WI38 (cell line): ENCODE measurements around the gene MLLT6.

ENCODE experiments used
- H3K4me3 ChIP-seq: 2 replicates; pipeline ENCODE4 v1.5.1; 2011; ENCODE audit warnings: low read depth, mild to moderate bottlenecking, control low read depth, low read length
- TF ChIP-seq, protein P1 (sequence below): IDR thresholded peaks from 2 replicates; pipeline ENCODE4 v1.5.1; 2012; ENCODE audit warnings: low read depth, mild to moderate bottlenecking, control low read depth, low read length

Gene MLLT6

DNA sequence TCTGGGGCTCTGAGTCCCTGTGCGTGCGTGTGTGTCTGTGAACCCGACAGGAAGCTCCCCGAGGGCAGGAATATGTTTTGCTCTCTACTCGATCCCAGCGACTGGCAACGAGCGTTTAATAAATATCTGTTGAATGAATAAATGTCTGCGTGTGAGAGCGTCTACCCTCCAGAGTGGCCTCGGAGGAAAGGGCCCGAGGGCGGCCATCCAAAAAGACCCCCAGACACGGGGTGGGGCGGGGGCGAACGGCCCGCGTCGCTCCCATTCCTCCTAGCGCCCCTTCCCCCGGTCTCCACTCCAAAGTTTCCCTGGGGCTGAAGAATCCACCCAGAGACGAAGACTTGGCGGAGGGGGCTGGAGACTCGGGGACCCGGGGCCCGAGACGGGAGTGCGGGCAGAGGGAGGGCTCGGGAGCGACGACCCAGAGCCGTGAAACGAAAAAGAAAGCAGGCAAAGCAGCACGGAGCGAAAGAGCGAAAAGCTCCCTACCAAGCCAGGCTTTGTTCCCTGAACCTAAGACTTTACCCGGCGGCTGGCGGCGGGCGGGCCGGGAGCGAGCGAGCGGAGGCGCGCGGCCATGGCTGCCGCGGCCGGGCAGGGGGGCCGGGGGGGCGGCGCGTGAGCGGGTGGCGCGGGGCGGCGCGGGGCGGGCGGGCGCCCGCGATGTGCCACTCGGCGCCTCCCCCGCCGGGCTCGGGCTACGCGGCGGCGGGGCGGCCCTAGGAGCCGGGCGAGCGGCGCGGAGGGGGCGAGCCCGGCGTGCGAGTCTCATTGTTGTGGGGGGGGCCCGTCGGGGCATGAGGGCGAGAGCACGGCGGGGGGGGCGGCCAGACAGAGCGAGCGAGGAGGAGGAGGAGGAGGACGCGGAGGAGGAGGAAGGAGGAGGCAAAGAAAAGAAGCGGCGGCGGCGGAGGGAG is at the start of gene MLLT6:
Gene MLLT6 (plus strand): TSS at position 668 of the 917 bp plus-strand sequence. CDS start 360 bp downstream, outside the sequence.
- TF ChIP-seq, protein P1, sequence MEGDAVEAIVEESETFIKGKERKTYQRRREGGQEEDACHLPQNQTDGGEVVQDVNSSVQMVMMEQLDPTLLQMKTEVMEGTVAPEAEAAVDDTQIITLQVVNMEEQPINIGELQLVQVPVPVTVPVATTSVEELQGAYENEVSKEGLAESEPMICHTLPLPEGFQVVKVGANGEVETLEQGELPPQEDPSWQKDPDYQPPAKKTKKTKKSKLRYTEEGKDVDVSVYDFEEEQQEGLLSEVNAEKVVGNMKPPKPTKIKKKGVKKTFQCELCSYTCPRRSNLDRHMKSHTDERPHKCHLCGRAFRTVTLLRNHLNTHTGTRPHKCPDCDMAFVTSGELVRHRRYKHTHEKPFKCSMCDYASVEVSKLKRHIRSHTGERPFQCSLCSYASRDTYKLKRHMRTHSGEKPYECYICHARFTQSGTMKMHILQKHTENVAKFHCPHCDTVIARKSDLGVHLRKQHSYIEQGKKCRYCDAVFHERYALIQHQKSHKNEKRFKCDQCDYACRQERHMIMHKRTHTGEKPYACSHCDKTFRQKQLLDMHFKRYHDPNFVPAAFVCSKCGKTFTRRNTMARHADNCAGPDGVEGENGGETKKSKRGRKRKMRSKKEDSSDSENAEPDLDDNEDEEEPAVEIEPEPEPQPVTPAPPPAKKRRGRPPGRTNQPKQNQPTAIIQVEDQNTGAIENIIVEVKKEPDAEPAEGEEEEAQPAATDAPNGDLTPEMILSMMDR, result no peak
- H3K4me3 ChIP-seq, result peak within 1 kb of the TSS; percentile 81

DNA sequence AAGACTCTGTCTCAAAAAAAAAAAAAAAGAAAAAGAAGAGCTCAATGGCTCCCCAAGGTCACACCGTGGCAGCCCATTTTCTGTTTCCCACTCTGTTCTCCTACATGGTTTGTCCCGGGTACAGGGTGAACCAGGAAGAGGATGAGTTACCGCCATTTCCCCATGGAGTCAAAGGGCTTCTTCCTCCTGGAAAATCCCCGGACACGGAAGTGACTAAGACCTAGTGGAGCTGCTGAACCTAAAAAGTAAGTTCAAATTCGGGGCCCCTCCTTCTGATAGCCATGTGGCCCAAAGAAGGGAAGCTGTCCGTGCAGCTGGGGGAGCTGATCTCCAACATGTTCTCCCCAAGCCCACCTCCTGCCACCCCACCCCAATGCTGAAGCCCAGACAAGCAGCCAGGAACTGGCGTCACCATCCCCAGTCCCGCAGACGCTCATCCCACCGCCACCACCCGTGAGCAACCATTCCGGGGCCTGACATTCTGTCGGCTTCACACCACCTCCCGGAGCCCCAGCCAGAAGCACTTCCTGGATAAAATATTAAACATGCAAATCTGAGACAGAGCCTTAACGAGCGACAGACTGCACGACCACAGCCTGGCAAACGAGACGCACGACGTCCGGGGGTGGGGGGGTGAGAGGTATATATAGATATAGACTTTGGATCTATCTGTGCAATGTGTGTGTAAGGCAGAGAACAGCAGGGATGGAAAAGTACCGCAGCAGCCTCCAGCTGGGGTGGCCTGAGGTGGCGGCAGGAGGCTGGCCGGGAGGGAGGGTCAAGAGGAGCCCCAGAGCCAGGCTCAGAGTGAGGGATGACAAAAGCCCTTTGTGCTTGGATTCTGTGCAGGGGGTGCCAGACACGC is 47.9 kb upstream of the MLLT6 start:
- TF ChIP-seq, protein P1, result no peak
- no peak overlapping the region for H3K4me3 ChIP-seq

DNA sequence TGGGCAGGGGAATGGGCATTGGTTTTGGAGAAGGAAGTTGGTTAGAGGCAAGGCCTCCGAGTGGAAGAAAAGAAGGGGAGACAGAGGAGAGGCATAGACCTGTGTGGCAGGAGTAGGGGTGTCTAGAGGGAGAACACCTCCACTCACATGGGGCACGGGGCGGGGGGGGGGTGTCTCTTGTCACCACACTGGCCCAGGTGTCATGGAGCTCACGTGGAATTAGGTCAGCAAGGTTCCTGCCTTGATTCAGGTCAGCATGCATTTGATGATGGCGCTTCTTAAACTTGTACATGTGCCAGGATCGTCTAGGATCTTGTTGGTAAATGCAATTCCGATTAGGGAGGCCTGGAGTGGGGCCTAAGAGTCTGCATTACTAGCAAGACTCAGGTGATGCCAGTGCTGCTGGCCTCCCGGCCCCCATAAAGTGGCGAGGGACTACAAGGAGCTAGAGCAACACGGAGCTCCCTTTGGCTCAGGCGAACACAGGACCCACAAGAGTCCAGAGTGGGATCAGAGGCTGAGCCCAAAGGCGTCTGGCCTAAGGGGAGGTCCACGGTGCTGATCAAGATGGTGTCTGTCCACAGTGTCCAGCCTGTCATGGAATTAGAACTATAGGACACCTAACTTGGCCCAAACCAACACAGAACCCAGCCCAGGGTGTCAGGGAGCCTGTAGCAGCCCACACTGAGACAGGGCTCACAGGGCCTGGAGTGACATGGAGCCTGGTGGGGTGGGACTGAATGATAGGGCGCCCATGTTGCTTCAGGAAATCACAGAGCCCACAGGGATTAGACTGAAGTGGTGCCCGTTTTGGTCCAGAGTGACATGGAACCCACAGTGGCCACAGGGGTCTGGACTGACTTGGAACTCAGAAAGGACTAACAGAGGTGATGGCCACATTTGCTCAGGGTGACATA is 47.0 kb upstream of the MLLT6 start:
- H3K4me3 ChIP-seq, result no peak overlapping the region
- TF ChIP-seq, protein P1, result no peak

DNA sequence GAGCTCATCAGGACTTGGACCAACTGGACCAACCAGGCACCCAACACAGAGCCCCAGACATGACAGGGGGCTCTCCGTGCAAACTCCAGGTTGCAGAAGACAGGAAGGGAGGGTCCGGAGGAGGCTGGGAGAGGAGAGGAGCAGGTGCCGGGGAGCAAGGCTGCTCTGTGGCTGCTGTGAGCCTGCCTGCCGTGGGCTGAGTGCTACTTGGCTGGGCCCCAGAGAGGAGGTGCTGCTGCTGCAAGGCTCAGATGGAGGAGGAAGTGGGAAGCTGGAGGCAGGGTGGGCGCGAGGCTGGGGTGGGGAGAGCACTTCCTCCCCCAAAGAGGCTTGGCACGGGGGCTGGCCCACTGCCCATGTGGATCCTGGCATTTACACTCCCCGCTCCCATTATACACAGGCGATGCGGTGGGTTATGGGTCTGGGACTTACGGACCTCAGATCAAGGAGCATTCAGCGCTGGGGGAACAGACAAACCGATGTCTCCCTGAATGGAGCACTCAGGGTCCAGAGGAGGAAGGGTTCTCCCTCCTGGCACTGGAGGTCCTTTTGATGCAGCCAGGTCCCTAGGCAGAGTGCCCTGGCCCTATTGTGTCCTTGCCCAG is 46.2 kb upstream of the MLLT6 start:
- H3K4me3 ChIP-seq, result no peak overlapping the region
- TF ChIP-seq, protein P1, result no peak

DNA sequence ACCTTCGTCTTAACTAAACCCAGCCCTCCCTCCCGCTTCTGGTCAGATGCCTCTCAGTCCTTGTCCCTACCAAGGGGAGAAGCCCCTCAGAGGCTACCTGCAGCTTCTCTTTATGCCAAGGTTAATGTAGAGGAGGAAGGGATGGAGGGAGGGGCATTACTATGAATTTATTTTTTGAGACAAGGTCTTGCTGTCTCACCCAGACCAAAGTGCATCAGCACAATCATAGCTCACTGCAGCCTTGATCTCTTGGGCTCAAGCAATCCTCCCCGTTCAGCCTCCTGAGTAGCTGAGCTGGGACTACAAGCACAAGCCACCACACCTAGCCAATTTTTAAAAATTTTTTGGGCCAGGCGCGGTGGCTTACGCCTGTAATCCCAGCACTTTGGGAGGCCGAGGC is 45.7 kb upstream of the MLLT6 start:
- H3K4me3 ChIP-seq, result no peak overlapping the region
- TF ChIP-seq, protein P1, result no peak
